ENCODE measurements around the gene SLC41A3.
"Not testable (repeated sequence)": the region's sequence is repeated elsewhere in the genome, so short reads cannot be mapped to it uniquely, and the experiment has no call there.

Gene SLC41A3

GRCh38 chr3:126080970-126081369 lies 3.0 kb downstream of the SLC41A3 start:
- DNase-seq = no peak

DNA sequence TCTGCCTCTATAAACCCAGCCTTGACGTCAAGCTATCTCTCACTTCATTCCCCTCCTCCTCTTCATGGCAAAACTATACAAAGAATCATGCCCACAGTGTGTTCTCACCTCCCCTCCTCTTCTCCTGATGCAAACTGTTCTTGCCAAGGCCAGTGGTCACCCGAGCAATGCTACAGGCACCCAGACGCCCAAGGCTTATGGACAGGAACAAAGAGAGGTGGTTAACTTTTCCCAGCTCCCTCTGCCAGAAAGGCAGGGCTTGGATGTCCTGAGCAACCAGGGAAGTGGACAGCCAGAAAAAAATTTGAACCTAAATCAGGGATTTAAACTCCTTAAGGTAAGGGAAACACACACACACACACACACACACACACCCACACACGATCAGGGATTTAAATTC lies 5.1 kb downstream of the SLC41A3 start:
- no peak for DNase-seq

- DNase-seq = no peak
Observed at GRCh38 chr3:126077754-126078153, 6.2 kb downstream of the SLC41A3 start.

DNA sequence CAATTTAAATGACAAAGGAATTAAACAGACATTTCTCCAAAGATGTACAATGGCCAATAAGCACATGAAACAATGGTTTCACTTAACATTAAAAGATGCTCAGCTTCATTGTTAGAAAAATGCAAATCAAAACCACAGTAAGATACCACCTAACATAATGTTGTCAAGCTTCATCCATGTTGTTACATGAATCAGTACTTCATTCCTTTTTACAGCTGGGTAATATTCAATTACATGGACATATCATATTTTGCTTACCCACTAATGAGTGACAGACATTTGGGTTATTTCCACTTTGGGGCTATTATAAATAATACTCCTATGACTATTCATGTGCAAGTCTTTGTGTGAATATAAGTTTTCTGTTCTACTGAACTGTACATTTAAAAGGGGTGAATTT lies 7.8 kb downstream of the SLC41A3 start:
- no peak for DNase-seq

- DNase-seq = no peak
Observed at GRCh38 chr3:126070146-126070545, 13.8 kb downstream of the SLC41A3 start.

DNA sequence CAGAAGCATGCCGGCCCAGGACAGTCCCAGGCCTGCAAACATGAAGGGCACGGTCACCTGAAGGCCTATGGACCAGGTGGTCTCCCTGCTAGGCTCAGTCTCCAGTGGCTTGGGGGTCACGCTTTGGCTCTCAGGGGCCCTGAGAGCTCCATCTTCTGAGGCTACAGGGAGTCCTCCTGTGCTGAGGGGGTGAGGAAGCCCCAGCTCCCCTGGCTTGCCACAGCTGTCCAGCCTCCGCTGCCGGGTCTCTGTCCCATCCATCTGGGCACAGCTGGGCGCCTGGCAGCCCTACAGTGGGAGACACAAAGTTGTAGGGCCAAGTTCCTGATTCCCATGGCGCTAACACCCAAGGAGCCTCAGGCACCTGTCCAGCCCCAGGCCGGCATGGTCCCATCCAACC lies 16.0 kb downstream of the SLC41A3 start:
- DNase-seq = no peak

GRCh38 chr3:126066676-126067075 lies 17.2 kb downstream of the SLC41A3 start:
- DNase-seq = not testable (repeated sequence)

DNA sequence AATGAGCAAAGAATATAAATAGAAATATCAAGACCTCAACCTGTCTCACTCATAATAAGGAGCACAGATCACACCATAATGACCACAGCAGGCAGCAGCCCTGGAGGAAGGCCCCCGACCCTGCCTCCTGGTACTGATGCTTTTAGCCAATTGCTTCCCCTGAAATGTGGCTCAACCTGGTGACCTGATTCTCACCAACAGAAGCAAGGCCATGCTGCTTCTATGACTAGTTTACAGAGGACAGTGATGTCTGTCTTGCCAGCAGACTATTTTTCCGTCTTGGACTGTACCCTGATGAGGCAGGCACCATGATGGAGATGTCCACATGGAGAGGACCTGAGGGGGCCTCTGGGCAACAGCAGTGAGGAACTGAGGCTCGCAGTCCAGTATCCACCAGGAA lies 18.0 kb downstream of the SLC41A3 start:
- no peak for DNase-seq

- no peak for DNase-seq
Observed at GRCh38 chr3:126064627-126065258, 19.2 kb downstream of the SLC41A3 start.

GRCh38 chr3:126063358-126063965 lies 20.5 kb downstream of the SLC41A3 start:
- DNase-seq = no peak

DNA sequence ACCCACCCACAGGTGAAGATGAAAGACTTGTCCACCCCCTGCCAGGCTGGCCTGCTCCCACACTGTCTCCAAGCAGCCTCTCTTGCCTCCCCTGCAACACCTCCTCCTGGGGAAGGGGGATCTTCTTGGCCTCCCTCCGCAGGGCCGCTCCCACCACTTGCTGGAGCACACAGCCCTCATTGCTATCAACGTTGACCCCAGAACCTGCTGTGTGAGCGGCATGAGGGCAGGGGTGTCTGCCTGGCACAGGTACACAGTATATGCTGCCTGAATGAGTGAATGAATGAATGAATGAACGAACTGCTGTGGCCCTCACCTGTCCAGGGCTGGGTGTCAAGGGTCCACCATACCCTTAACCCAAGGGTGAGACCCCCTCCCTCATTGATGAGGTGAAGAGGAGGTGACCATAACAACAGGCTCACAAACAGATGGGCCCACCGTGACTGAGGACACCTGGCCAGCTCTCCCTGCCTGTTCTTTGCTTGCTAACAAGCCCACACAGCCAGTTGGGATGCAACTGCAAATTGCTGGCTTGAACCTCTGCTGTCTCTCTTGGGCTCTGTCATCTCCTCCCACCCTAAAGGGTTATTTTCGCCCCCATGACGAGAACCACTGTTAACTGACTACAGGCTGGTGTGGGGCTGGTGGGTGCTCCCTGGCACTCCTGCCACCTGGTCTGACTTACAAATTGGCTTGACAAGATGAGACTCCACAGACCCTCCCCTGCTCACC lies 22.5 kb downstream of the SLC41A3 start:
- no peak for DNase-seq

GRCh38 chr3:126060613-126061145 lies 23.2 kb downstream of the SLC41A3 start:
- DNase-seq = no peak

GRCh38 chr3:126058666-126059065 lies 25.3 kb downstream of the SLC41A3 start:
- no peak for DNase-seq

DNA sequence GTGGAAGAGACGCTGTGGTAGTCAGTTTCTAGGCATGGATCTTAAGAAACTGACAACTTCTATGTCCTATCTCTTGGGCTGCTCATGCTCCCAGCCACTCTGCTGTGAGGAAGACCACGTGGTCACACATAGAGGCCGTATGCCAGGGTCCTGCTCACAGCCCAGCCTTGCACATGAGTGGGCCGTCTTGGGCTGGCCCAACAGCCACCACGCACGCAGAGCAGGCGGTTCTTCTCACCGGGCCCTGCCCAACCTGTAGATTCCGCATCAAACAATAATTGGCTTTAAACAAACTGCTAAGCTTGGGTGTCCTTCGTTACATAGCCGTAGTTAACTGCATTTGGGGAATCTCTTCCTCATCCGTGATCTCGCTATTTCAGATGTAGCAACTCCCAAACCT lies 26.0 kb downstream of the SLC41A3 start:
- no peak for DNase-seq

GRCh38 chr3:126057501-126057819 lies 26.5 kb downstream of the SLC41A3 start:
- DNase-seq = no peak

DNA sequence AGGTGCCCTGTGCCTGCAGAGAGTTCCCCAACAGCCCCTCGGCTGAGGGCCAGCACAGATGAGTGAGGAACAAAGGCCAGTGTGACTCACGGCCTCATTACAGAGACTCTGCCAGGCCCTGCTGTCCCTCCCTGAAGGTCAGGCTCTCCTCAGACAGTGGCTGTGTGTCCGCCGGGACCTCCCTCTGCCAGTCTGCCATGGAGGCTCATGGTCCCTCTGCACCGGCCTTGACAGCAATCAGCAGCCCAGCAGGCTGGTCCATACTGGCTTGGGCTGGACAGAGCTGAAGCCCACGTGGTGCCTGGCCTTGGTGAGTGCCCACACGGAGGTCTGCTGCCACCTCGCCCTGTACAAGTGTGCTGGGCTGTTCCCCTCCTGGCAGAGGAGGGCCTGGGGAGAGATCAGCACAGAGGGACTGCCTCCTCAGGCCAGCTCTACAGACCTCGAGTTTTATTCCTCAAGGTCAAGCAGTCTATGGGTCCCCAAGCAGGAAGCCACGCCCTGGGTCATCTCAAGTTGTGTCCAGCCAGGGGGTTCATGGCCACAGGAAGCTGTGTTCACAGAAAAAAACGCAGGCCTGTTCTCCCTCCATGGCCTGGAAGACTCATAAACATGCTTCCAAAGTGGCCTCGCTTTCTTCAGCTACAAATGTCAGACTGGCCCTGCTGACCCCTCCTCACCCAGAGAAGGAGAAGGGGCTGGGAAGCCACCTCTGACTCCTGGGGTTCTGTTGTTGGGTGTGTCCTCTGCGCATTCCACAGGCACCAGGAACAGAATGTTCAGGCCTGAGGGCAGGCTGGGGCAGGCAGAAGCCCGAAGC lies 27.0 kb downstream of the SLC41A3 start:
- DNase-seq = no peak

DNA sequence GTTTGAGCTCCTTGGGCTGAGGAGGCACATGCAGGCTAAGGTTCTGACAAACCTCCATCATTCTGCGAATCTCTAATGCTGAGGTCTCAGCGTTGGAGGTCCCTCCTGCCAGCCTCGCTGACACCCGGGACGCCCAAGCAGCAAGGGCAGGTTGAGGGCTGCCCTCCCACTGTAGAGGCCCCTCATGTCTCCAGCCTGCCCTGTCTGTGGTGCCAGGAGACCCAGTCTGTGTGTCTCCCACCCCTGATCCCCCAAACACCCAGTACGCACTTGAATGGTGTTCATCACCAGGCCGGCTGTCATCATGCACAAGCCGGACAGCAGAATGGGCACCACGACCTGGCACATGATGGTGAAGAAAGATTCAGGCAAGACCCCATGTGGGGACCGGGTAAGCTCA lies 27.8 kb downstream of the SLC41A3 start:
- DNase-seq = no peak

DNA sequence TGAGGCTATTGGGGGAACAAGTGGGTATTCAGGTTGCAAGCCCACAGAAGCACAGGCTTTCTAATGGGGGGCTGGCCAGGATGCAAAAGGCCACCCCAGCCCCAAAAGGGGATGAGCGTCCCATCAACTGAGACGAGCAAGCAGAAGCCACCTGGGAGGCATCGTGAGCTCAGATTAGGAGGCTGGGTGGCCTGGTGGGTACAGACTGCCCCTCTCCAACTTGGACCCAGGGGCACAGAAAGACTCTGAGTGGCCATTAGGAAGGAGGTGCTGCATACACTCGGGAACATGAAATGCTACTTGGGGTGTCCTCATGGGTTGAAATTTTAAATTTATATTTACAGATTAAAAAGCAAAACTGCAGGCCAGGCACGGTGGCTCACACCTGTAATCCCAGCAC lies 29.1 kb downstream of the SLC41A3 start:
- DNase-seq = no peak

DNA sequence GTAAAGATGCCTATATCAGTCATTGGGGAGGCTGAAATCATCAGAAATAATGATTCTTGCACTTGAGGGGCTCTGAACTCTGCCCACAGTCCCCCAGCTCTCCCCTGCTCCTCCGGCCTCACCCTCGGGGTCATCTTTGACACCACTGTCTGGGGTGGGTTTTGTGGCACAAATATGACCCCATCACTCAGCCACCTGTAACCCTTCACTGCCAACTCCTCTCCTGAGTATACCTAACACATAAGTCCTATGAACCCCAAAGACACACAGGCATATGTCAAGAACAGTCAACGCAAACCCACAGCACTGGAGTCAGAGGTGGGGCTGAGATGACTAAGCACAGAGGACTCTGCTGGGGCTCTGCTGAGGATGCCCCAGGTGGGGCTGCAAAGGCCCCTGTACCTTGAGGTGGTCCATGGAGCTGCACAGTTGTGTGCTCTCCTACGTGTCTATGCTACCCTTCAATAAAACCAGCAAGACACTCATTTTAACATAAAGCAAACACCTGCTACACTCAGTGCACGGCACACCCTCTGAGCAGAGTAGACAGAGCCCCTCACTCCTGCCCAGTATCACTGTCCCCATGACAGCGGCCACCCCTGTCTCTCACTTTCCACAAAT lies 29.9 kb downstream of the SLC41A3 start:
- DNase-seq = no peak

GRCh38 chr3:126053513-126053912 lies 30.4 kb downstream of the SLC41A3 start:
- DNase-seq = no peak

- no peak for DNase-seq
Observed at GRCh38 chr3:126052196-126053058, 31.5 kb downstream of the SLC41A3 start.

DNA sequence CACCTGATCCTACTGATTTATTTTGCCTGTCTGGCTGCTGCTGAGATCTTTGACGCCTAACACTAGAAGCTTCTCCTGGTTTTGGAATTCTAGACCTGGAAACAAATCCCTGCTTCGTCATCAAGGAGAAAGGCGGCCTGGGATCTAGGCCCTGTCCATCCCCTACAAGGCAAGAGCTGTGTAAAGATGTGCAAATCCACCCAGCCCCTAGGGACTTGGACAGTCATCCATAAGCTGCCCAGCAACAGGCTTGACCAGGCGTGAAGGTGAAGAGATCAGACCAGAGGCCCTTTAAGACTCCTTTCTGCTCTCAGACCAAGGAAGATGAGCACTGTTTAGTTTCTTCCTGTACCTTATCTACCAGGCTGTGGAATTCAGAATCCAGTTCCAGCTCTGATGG lies 32.2 kb downstream of the SLC41A3 start:
- no peak for DNase-seq

All from NCI-H1694 treated with DMSO at 0.1 percent for 48 hours (cell line).